ENCODE data around the gene NCK2.

The NCK2 gene

DNA sequence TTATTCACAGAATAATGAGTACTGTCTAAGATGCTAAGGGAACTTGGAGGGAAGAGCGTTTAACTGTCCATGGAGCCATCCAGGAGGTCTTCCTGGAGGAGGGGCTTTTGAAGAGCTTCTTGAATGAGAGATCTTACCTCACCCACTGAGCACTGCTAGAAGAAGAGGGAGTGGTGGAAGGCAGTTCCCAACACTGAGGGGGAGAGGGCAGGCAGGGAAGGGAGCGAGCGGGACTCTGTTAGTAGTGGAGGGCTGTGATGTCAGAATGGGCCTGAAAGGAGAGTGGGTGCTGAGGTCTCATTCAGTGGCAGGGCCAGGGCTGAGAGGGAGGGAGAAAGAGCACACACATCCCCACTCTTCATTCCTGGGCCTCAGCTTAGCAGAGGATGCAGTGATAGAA lies 65.0 kb downstream of the NCK2 start:
- DNase-seq (ENCODE audit: low read depth), result no peak
- TF ChIP-seq, protein P1, sequence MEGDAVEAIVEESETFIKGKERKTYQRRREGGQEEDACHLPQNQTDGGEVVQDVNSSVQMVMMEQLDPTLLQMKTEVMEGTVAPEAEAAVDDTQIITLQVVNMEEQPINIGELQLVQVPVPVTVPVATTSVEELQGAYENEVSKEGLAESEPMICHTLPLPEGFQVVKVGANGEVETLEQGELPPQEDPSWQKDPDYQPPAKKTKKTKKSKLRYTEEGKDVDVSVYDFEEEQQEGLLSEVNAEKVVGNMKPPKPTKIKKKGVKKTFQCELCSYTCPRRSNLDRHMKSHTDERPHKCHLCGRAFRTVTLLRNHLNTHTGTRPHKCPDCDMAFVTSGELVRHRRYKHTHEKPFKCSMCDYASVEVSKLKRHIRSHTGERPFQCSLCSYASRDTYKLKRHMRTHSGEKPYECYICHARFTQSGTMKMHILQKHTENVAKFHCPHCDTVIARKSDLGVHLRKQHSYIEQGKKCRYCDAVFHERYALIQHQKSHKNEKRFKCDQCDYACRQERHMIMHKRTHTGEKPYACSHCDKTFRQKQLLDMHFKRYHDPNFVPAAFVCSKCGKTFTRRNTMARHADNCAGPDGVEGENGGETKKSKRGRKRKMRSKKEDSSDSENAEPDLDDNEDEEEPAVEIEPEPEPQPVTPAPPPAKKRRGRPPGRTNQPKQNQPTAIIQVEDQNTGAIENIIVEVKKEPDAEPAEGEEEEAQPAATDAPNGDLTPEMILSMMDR (IDR thresholded peaks at IDR 0.05; ENCODE audit: control insufficient read depth, insufficient read depth, low read depth, low read length, missing control alignments), result no peak
- no peak overlapping the region for H3K4me3 ChIP-seq (ENCODE audit: control insufficient read depth, low read depth, low read length)

- H3K4me3 ChIP-seq (ENCODE audit: control insufficient read depth, low read depth, low read length), result no peak overlapping the region
- TF ChIP-seq, protein P1 (IDR thresholded peaks at IDR 0.05; ENCODE audit: control insufficient read depth, insufficient read depth, low read depth, low read length, missing control alignments), result no peak
- DNase-seq (ENCODE audit: low read depth), result no peak
Measured at GRCh38 chr2:105812180-105813044, 67.7 kb downstream of the NCK2 start.

GRCh38 chr2:105813045-105813315 lies 68.3 kb downstream of the NCK2 start:
- DNase-seq (ENCODE audit: low read depth), result no peak
- H3K4me3 ChIP-seq (ENCODE audit: control insufficient read depth, low read depth, low read length), result no peak overlapping the region
- TF ChIP-seq, protein P1 (IDR thresholded peaks at IDR 0.05; ENCODE audit: control insufficient read depth, insufficient read depth, low read depth, low read length, missing control alignments), result no peak

DNA sequence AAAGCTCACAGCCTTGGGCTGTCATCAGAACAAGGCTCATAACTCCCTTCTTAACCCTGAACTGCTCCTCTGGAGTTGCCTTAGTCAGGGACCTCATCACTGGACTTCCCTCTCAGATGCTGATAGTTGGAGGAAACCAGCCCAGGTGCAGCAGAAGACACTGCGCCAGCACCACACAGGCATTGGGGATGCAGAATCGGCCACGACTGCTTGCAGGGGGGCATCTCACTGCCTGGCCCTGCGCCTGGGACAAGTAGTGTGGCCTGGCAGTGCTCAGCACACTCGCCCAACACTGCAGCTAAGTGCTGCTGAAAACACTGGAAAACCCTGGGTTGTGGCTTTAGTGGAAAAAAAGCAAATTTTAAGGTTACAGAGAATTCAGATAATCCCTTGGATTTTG lies 68.7 kb downstream of the NCK2 start:
- TF ChIP-seq, protein P1 (IDR thresholded peaks at IDR 0.05; ENCODE audit: control insufficient read depth, insufficient read depth, low read depth, low read length, missing control alignments), result no peak
- no peak for DNase-seq (ENCODE audit: low read depth)
- H3K4me3 ChIP-seq (ENCODE audit: control insufficient read depth, low read depth, low read length), result no peak overlapping the region

DNA sequence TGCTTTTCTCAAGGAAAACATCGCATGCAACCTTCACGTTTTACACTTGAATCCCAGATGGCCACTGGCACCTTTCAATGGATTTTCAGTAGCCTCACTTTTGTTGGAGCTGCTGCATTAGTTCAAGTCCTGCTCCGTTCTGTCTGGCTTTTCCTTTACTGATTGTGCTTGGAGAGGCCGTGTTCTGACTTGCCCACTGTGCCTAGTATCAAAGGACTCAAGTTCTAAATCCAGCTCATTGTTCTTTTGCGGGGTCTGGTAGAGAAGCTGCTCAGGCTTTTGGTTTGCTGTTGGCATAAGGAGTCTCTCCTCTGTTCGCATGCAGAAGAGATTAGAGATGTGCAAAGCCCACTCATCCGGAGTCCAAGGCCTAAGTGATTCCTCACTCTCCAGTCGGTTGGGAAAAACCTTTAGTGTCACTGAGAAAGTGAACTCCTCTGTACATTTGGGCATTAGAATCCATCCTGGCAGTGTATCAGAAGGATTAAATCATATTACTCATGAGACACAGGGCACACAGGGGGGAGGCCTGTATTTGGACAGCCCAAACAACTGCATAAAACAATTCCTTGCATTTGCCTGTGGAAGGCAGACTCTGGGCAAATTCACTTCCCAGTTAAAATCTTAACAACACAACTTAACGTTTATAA lies 69.7 kb downstream of the NCK2 start:
- no peak for DNase-seq (ENCODE audit: low read depth)
- H3K4me3 ChIP-seq (ENCODE audit: control insufficient read depth, low read depth, low read length), result no peak overlapping the region
- TF ChIP-seq, protein P1 (IDR thresholded peaks at IDR 0.05; ENCODE audit: control insufficient read depth, insufficient read depth, low read depth, low read length, missing control alignments), result no peak

DNA sequence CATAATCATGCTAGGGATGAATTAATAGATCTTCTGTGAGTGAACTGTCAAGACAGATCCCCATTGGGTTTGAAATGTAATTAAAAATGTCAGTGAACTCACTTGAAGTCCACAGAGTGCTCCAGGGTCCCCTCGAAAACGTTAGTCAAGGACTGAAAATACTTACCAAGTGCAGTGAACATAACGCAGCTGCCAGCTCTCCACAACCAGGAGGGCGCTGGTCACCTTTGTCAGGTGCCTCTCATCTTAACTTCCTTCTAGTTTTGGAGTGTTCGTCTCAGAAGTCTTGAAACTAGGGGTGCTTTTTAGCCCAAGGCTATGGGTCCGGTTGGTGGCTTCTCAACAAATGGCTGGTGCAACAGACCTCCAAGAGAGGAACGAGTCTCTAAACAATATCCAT lies 70.7 kb downstream of the NCK2 start:
- TF ChIP-seq, protein P1 (IDR thresholded peaks at IDR 0.05; ENCODE audit: control insufficient read depth, insufficient read depth, low read depth, low read length, missing control alignments), result no peak
- H3K4me3 ChIP-seq (ENCODE audit: control insufficient read depth, low read depth, low read length), result no peak overlapping the region
- no peak for DNase-seq (ENCODE audit: low read depth)
